ENCODE results near the gene DNAH7.

DNA sequence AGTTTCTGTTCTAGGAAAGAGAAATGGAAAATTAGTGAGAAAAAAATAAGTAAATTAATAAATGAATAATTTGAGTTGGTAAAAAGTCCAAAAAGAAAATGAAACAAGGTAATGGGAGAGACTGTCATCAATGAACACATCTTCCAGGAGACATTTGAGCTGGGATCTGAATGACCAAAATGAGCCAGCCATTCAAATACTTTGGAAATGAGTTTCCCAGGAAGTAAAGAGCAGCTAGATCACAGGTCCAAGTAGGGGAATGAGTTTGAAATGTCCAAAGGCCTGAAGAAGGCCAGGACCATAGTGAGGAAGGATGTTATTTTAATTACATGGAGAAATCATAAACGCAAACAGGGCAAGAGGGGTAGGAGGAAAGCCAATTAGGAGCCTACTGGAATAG, 6.6 kb upstream of the DNAH7 start:
- TF ChIP-seq, protein P1, sequence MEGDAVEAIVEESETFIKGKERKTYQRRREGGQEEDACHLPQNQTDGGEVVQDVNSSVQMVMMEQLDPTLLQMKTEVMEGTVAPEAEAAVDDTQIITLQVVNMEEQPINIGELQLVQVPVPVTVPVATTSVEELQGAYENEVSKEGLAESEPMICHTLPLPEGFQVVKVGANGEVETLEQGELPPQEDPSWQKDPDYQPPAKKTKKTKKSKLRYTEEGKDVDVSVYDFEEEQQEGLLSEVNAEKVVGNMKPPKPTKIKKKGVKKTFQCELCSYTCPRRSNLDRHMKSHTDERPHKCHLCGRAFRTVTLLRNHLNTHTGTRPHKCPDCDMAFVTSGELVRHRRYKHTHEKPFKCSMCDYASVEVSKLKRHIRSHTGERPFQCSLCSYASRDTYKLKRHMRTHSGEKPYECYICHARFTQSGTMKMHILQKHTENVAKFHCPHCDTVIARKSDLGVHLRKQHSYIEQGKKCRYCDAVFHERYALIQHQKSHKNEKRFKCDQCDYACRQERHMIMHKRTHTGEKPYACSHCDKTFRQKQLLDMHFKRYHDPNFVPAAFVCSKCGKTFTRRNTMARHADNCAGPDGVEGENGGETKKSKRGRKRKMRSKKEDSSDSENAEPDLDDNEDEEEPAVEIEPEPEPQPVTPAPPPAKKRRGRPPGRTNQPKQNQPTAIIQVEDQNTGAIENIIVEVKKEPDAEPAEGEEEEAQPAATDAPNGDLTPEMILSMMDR (IDR thresholded peaks at IDR 0.05), result no peak
- no peak for TF ChIP-seq POLR2A (IDR thresholded peaks at IDR 0.05)
